ENCODE results near the gene SEMA6C. TPM values are rescaled to one million over a fixed set of nuclear protein-coding genes. Genes with fewer than 3 reads are reported as not detected.
"Not testable (repeated sequence)": the region's sequence is repeated elsewhere in the genome, so short reads cannot be mapped to it uniquely, and the experiment has no call there.

The SEMA6C gene, protein sequence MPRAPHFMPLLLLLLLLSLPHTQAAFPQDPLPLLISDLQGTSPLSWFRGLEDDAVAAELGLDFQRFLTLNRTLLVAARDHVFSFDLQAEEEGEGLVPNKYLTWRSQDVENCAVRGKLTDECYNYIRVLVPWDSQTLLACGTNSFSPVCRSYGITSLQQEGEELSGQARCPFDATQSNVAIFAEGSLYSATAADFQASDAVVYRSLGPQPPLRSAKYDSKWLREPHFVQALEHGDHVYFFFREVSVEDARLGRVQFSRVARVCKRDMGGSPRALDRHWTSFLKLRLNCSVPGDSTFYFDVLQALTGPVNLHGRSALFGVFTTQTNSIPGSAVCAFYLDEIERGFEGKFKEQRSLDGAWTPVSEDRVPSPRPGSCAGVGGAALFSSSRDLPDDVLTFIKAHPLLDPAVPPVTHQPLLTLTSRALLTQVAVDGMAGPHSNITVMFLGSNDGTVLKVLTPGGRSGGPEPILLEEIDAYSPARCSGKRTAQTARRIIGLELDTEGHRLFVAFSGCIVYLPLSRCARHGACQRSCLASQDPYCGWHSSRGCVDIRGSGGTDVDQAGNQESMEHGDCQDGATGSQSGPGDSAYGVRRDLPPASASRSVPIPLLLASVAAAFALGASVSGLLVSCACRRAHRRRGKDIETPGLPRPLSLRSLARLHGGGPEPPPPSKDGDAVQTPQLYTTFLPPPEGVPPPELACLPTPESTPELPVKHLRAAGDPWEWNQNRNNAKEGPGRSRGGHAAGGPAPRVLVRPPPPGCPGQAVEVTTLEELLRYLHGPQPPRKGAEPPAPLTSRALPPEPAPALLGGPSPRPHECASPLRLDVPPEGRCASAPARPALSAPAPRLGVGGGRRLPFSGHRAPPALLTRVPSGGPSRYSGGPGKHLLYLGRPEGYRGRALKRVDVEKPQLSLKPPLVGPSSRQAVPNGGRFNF
- total RNA-seq: 1 to 10 TPM in 1 of 2 experiments, under 1 TPM in 1; 0.84 to 1.7 TPM

DNA sequence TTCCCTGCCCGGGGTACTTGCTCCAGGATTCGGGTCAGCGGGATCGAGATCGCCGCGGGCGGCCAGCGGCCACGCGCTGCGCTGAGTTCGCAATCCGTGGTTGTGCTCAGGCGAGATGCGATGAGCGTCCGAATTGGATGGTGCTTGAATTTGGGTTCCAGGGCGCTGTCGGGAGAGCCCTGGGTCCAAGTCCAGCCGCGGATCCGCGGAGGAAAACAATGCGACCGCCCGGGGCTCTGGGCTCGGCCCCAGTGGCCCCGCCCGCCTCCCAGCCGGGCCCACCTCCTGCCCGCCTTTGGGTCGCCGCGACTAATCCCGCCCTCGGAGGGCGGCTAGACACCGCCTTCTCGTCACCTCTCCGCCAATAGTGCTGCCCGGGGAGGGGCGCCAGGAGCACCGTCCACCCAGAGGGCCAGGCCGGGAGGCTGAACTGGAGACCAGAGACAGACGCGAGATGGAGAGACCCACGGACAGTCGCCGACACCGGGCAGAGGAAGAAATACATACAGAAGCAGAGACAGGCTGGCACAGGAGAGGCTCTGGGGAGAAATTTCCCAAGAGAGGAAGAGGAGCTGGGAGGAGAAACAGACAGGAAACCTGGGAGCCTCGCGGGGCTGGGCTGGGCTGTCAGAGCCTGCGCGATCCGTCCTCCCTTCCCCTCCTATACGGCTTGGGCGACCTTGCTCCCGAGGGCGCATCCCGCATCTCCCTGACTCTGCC, at the start of gene SEMA6C:
TSS of gene SEMA6C (minus strand) at position 220 of the 720 bp plus-strand sequence. CDS start 4,010 bp downstream, outside the sequence.
- Mint-ChIP-seq H3K9me3 (ENCODE audit: low read depth) (no peaks in the 10 kb centered on the region), H3K27me3 (peaks cover 24% of the 10 kb centered on the region), H3K4me3 (peak within 1 kb of the TSS; percentile 85), H3K27ac (peak within 1 kb of the TSS; percentile 50), H3K36me3 (no peaks in the 10 kb centered on the region), H3K4me1 (peaks cover 10% of the 10 kb centered on the region)
- ATAC-seq (peak; percentile 100), DNase-seq (peak; percentile 92)
- CTCF ChIA-PET: interaction anchor here (1.0 to 3.7 kb wide), 3 partner anchors 9 to 47 kb away, joined by 3 to 11 read pairs (median 4); partner anchors contain the start of gene TNFAIP8L2

DNA sequence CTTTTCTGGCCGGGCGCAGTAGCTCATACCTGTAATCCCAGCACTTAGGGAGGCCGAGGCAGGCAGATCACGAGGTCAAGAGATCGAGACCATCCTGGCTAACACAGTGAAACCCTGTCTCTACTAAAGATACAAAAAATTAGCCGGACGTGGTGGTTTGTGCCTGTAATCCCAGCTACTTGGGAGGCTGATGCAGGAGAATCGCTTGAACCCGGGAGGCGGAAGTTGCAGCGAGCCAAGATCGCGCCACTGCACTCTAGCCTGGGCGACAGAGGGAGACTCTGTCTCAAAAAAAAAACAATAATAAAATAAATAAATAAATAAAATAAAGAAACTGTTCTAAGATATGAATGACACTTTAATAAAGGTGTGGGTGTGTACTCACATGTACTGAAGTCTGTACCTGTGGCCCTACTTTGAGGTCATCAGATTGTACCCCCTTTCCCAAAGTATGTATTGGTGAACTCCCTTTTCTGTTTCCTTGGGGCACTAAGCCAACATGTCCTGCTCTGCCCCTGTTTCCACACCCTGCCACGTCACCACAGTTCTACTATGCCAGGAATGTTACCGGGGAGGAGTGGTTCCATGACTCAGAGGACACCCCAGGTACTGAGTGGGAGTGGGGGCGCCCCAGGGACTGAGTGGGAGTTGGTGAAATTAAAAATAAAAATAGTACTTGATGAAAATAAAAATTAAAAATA, 48.6 kb upstream of the SEMA6C start:
- not testable (repeated sequence) for DNase-seq; ATAC-seq; H3K27me3 Mint-ChIP-seq; H3K4me3 Mint-ChIP-seq; H3K9me3 Mint-ChIP-seq (ENCODE audit: low read depth); H3K27ac Mint-ChIP-seq; H3K36me3 Mint-ChIP-seq
- CTCF ChIA-PET: interaction anchor here (0.7 to 1.0 kb wide), 4 partner anchors 43 to 86 kb away, joined by 3 to 7 read pairs (median 4); no protein-coding TSS in a partner anchor
- peaks cover 30% of the 10 kb centered on the region for H3K4me1 Mint-ChIP-seq

DNA sequence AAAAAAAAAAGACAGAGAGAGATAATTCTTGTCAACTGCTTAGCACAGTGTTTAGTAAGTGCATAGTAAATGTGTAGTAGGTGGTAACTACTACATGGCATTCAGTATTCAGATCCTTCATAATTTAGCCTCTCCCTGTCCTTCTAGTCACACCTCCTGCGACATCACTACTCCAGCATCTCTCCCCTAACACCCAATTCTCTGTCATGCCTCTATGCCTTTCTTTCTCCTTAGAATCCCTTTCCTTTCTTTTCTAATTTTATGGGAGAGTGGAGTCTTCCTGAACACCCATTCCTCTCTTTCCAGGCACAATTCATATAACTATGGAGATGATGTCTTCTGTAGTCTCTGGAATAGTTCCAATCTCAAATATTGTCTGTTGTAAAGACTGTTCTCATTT, 47.4 kb upstream of the SEMA6C start:
- no peak for ATAC-seq
- CTCF ChIA-PET: interaction anchor here (0.7 to 2.8 kb wide), 3 partner anchors 34 to 60 kb away, joined by 3 to 16 read pairs (median 3); partner anchors contain the start of gene PSMD4
- peaks cover 4% of the 10 kb centered on the region for H3K27me3 Mint-ChIP-seq
- H3K9me3 Mint-ChIP-seq (ENCODE audit: low read depth): no peaks in the 10 kb centered on the region
- peaks cover 6% of the 10 kb centered on the region for H3K36me3 Mint-ChIP-seq
- H3K4me3 Mint-ChIP-seq: no peak overlapping the region
- H3K27ac Mint-ChIP-seq: no peak overlapping the region
- H3K4me1 Mint-ChIP-seq: peaks cover 30% of the 10 kb centered on the region
- no peak for DNase-seq

DNA sequence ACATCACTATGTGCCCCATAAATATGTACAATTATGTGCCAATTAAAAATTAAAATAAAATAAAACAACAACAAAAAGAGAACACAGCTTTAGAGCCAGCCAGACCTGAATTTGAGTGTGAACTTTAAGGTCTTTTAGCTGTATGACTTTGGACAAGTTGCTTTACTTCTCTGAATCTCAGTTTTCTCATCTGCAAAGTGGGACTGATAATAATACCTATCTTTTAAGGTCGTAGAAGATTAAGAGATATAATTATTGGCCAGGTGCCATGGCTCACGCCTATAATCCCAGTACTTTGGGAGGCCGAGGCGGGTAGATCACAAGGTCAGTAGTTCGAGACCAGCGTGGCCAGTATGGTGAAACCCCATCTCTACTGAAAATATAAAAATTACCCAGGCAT, 46.9 kb upstream of the SEMA6C start:
- Mint-ChIP-seq H3K4me3 (no peak overlapping the region), H3K9me3 (ENCODE audit: low read depth) (no peaks in the 10 kb centered on the region), H3K27me3 (peaks cover 4% of the 10 kb centered on the region), H3K27ac (no peak overlapping the region), H3K4me1 (peaks cover 34% of the 10 kb centered on the region), H3K36me3 (peaks cover 4% of the 10 kb centered on the region)
- ATAC-seq (no peak), DNase-seq (no peak)
- CTCF ChIA-PET: interaction anchor here (0.7 to 2.8 kb wide), 3 partner anchors 34 to 61 kb away, joined by 3 to 16 read pairs (median 3); partner anchors contain the start of gene PSMD4

DNA sequence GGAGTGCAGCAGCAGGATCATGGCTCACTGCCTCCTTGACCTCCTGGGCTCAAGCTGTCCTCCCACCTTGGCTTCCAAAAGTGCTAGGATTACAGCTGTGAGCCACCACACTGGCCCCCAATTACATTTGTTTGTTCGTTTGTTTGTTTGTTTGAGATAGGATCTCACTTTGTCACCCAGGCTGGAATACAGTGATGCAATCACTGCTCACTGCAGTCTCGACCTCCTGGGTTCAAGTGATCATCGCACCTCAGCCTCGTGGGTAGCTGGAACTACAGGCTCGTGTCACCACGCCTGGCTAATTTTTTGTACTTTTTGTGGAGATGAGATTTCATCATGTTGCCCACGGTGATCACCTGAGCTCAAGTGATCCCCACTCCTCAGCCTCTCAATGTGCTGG, 45.6 kb upstream of the SEMA6C start:
- no peak for DNase-seq
- Mint-ChIP-seq H3K27me3 (peaks cover 4% of the 10 kb centered on the region), H3K4me1 (peaks cover 30% of the 10 kb centered on the region), H3K4me3 (no peak overlapping the region), H3K27ac (no peak overlapping the region), H3K36me3 (peaks cover 4% of the 10 kb centered on the region), H3K9me3 (ENCODE audit: low read depth) (no peaks in the 10 kb centered on the region)
- ATAC-seq: no peak
- CTCF ChIA-PET: interaction anchor here (2.8 kb wide), 1 partner anchor 59 kb away, joined by 16 read pairs; no protein-coding TSS in a partner anchor

DNA sequence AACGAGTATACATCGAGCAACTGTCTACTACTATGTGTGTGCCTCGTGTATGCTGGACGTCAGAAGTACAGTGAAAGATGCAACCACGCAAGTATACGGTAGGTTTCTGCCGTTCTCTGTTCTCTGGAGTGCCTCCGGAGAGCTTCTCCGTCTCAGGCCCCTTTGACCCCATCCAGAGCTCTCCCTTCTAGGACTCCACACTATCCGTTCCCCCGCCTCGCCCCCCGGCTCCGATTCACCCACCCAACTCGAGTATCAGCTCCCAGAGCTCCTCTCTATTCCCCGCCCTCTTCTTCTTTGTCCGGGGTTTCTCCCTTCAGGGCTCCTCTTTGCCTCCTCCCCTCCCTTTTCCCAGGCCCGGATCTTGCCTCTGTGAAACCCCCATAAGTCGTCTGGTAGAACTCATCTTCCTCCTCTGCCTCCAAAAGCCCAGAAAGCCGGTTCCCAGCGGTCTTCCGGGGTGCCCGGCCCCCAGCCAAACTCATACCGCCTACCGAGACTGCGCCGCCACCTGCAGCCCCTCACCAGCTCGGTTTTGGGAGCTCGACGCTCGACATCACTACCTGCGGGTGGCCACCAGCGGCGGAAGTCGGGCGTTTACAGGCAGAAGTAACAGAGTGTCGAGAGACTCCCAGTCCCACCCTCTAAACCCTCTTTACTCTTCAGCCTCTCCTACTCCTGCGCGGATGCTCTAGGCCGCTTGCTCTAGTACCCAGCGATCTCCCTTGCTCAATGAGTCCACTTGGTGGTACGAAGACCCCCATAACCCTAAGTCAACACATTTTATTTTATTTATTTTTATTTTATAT, 43.4 kb upstream of the SEMA6C start, which contains the start of gene VPS72:
TSS of gene VPS72 (minus strand) at position 561 of the 809 bp plus-strand sequence. CDS start at position 485, 76 bp downstream.
- Mint-ChIP-seq H3K27ac (peak within 1 kb of the TSS; percentile 98), H3K4me1 (peaks cover 25% of the 10 kb centered on the region), H3K27me3 (peaks cover 4% of the 10 kb centered on the region), H3K4me3 (peak within 1 kb of the TSS; percentile 92), H3K36me3 (peaks cover 14% of the 10 kb centered on the region), H3K9me3 (ENCODE audit: low read depth) (no peaks in the 10 kb centered on the region)
- DNase-seq: peak; percentile 94
- CTCF ChIA-PET: interaction anchor here (0.8 to 2.0 kb wide), 7 partner anchors 9 to 165 kb away, joined by 3 to 18 read pairs (median 6); partner anchors contain the start of genes PIP5K1A and PSMD4
- ATAC-seq: peak; percentile 98

DNA sequence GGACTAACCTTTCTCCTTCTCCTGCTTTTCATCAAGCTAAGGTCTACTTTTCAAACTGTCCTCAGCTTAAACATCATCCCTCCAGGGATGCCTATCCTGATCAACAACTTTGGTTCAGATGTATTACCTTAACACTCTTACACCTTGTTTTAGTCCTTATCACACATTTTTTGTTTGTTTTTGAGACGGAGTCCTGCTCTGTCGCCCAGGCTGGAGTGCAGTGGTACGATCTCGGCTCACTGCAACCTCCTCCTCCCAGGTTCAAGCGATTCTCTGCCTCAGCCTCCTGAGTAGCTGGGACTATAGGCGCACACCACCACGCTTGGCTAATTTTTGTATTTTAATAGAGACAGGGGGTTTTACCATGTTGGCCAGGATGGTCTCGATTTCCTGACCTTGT, 42.2 kb upstream of the SEMA6C start:
- H3K4me3 Mint-ChIP-seq: peak overlapping the region; percentile 92
- H3K36me3 Mint-ChIP-seq: peaks cover 21% of the 10 kb centered on the region
- not testable (repeated sequence) for DNase-seq; H3K27me3 Mint-ChIP-seq; H3K9me3 Mint-ChIP-seq (ENCODE audit: low read depth); H3K27ac Mint-ChIP-seq; ATAC-seq
- CTCF ChIA-PET: interaction anchor here (1.2 to 1.4 kb wide), 2 partner anchors 10 to 129 kb away, joined by 3 to 4 read pairs; partner anchors contain the start of gene CDC42SE1
- peaks cover 25% of the 10 kb centered on the region for H3K4me1 Mint-ChIP-seq

DNA sequence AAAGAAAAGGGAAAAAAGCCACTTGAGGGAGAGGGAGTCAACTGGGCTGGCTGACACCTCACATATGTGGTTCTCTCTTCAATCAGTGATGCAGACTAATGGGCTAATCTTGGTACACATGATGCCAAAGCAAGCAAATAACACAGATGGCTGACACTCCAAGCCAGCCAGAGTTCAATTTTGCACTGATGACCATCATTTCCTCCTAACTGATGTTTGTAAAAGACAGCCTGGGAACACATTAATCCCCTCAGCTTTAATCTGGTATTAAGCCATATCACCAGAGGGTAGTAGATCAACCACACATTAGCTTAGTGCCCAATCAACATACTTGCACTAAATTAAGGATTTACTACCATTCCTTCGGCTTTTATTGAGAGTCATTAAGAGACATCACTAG, 40.8 kb upstream of the SEMA6C start:
- Mint-ChIP-seq H3K4me1 (peaks cover 25% of the 10 kb centered on the region), H3K4me3 (no peak overlapping the region), H3K9me3 (ENCODE audit: low read depth) (no peaks in the 10 kb centered on the region), H3K27ac (no peak overlapping the region), H3K27me3 (no peaks in the 10 kb centered on the region), H3K36me3 (peaks cover 32% of the 10 kb centered on the region)
- CTCF ChIA-PET: no interaction called here
- DNase-seq (no peak), ATAC-seq (no peak)

DNA sequence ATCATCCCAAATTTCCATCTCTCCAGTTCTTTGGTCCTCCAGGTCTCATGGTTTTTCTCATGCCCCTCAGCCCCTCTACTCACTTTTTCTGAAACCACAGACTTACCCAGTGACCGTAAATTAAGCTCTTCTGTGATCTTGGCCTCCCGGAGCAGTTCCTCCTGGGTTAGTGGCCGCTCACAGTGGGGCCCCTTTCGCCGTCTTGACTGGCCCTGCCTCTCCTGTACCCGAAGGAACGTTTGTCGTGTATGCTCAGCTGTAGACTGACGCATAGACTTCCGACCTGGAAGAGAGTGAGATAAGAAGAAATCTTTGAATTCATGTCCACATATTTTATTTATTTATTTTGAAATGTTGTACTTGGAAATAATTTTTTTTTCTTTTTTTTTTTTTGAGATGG, 37.8 kb upstream of the SEMA6C start:
- H3K9me3 Mint-ChIP-seq (ENCODE audit: low read depth): no peaks in the 10 kb centered on the region
- no peaks in the 10 kb centered on the region for H3K27me3 Mint-ChIP-seq
- H3K4me1 Mint-ChIP-seq: peaks cover 14% of the 10 kb centered on the region
- CTCF ChIA-PET: interaction anchor here (0.9 kb wide), 1 partner anchor 12 kb away, joined by 3 read pairs; no protein-coding TSS in a partner anchor
- DNase-seq (no peak), ATAC-seq (no peak)
- no peak overlapping the region for H3K4me3 Mint-ChIP-seq
- no peak overlapping the region for H3K27ac Mint-ChIP-seq
- peaks cover 45% of the 10 kb centered on the region for H3K36me3 Mint-ChIP-seq

DNA sequence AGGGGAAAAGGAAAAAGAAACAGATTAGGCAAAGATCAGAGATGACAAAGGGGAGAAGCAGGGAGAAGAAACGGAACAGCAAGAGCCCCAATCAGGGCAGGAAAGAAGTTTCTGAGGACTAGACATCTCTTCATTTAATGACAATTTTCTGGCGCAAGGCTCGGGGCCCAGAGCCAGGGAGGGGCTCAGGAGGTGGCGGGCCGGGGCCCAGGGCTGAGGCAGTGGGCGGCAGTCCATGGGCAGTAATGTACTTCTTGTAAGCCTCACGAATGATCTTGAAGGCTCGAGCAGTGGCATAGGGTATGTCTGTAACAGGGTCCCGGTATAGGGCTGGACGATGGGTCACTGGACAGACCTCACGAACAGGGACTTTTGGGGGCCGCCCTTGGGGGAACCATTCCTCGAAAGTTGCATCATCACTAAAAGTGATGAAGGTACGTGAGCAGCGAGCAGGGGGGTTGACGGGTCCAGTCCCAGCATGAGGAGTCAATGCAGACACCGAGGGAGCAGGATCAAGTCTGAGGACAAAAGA, 30.1 kb upstream of the SEMA6C start:
- Mint-ChIP-seq H3K27ac (no peak overlapping the region), H3K27me3 (no peaks in the 10 kb centered on the region), H3K36me3 (peaks cover 36% of the 10 kb centered on the region), H3K9me3 (ENCODE audit: low read depth) (no peaks in the 10 kb centered on the region), H3K4me3 (no peak overlapping the region), H3K4me1 (no peaks in the 10 kb centered on the region)
- CTCF ChIA-PET: interaction anchor here (1.0 to 1.7 kb wide), 4 partner anchors 10 to 75 kb away, joined by 3 to 4 read pairs (median 4); partner anchors contain the start of gene TNFAIP8L2
- DNase-seq: no peak
- no peak for ATAC-seq

DNA sequence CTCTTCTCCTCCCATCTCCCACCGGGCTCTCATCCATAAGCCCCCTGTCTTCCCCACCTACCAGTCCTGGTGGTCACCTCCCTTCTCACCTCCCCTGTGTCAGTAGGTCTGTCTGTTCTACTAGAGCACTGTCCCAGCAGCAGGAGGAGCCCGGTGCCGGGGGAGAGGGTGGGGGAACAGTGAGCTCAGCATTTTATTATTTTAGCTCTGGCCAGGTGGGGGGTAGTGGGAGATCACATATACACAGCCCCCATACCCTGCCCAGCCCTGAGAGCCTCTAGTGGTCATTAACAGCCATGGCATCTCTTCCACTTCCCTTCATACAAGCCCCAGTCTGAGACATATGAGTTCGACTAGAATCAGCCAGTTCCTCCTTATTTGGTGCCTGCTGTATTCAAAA, 29.4 kb upstream of the SEMA6C start, which contains the start of gene TMOD4:
TSS of gene TMOD4 (minus strand) at position 119 of the 400 bp plus-strand sequence. CDS start 1,106 bp downstream, outside the sequence.
- DNase-seq (no peak), ATAC-seq (peak; percentile 49)
- Mint-ChIP-seq H3K4me1 (no peaks in the 10 kb centered on the region), H3K9me3 (ENCODE audit: low read depth) (no peaks in the 10 kb centered on the region), H3K4me3 (no peak within 1 kb of the TSS), H3K27ac (no peak within 1 kb of the TSS), H3K27me3 (no peaks in the 10 kb centered on the region), H3K36me3 (peaks cover 32% of the 10 kb centered on the region)
- CTCF ChIA-PET: interaction anchor here (1.0 to 1.7 kb wide), 3 partner anchors 9 to 76 kb away, joined by 3 to 4 read pairs (median 4); partner anchors contain the start of gene TNFAIP8L2
